HG03097 (cell line): ENCODE data around the gene R3HDM2.
A peak's percentile ranks its signal among the peaks of the same experiment; 100 is the strongest.

ENCODE experiments used
- ATAC-seq: cut with Tn5 transposase; IDR thresholded peaks from one replicate; pipeline ENCODE4 v1.9.1; 2021; ENCODE audit not compliant: unreplicated experiment, low FRiP score

R3HDM2 gene

GRCh38 chr12:57467212-57467874 lies 36.5 kb upstream of the R3HDM2 start:
- no peak for ATAC-seq

- ATAC-seq, result no peak
These were observed 35.1 kb upstream of the R3HDM2 start for GRCh38 chr12:57465747-57466505.

GRCh38 chr12:57465030-57465746 lies 34.3 kb upstream of the R3HDM2 start:
- ATAC-seq, result no peak

- ATAC-seq, result no peak
These were observed 33.7 kb upstream of the R3HDM2 start for GRCh38 chr12:57464569-57464968.

GRCh38 chr12:57462912-57463253 lies 32.0 kb upstream of the R3HDM2 start:
- ATAC-seq, result no peak

GRCh38 chr12:57462251-57462911 lies 31.5 kb upstream of the R3HDM2 start:
- ATAC-seq, result peak; percentile 58

- no peak for ATAC-seq
These were observed 31.0 kb upstream of the R3HDM2 start for GRCh38 chr12:57461917-57462250.

GRCh38 chr12:57461276-57461916 lies 30.6 kb upstream of the R3HDM2 start:
- ATAC-seq, result no peak

GRCh38 chr12:57460841-57461275 lies 30.0 kb upstream of the R3HDM2 start:
- no peak for ATAC-seq

- no peak for ATAC-seq
These were observed 29.6 kb upstream of the R3HDM2 start for GRCh38 chr12:57460468-57460784.

GRCh38 chr12:57459750-57460467 lies 29.1 kb upstream of the R3HDM2 start, which contains the start of gene GLI1:
Gene GLI1 (plus strand): TSS chr12:57459785. CDS start chr12:57463692, 3,907 bp downstream.
- ATAC-seq, result no peak

GRCh38 chr12:57459055-57459749 lies 28.4 kb upstream of the R3HDM2 start:
- peak; percentile 37 for ATAC-seq

GRCh38 chr12:57458665-57459054 lies 27.8 kb upstream of the R3HDM2 start:
- ATAC-seq, result no peak

- ATAC-seq, result no peak
These were observed 26.1 kb upstream of the R3HDM2 start for GRCh38 chr12:57456737-57457490.

GRCh38 chr12:57456145-57456700 lies 25.4 kb upstream of the R3HDM2 start:
- no peak for ATAC-seq

- ATAC-seq, result no peak
These were observed 24.7 kb upstream of the R3HDM2 start for GRCh38 chr12:57455374-57456144.

GRCh38 chr12:57454566-57455373 lies 23.9 kb upstream of the R3HDM2 start, which contains the start of gene INHBE:
Gene INHBE (plus strand): TSS chr12:57455307. CDS start chr12:57455537, 230 bp downstream.
- no peak for ATAC-seq
